HepG2 (cell line): ENCODE data around the gene NIP7. TPM values are rescaled to one million over a fixed set of nuclear protein-coding genes. Genes with fewer than 3 reads are reported as not detected.
A peak's percentile ranks its signal among the peaks of the same experiment; 100 is the strongest.

Experiments
- BRD4 ChIP-seq: sonication (generic); formaldehyde crosslinking; IDR thresholded peaks from 2 replicates; pipeline ENCODE4 v1.4.0; 2020; ENCODE audit warnings: missing genetic modification reagents
- DNMT3B ChIP-seq: conservative IDR thresholded peaks from 2 replicates; pipeline ENCODE4 v1.6.1; 2016; ENCODE audit warnings: missing biosample characterization, control low read depth
- HNF4A ChIP-seq: sonication (generic); formaldehyde crosslinking; IDR thresholded peaks from 2 replicates; pipeline ENCODE4 v1.4.0; 2020; ENCODE audit warnings: missing genetic modification reagents
- KDM1A ChIP-seq: IDR thresholded peaks from 2 replicates; pipeline ENCODE4 v1.6.1; 2016; ENCODE audit warnings: missing compliant biosample characterization
- KLF16 ChIP-seq, 2 experiments: sonication (generic) in 1 of 2; formaldehyde crosslinking in 1 of 2; IDR thresholded peaks; 2 replicates each; pipeline versions ENCODE4 v1.6.1 to v1.8.0; 2016 to 2023; ENCODE audit warnings: missing genetic modification reagents in 2 of 2, missing compliant biosample characterization in 1 of 2
- MYNN ChIP-seq: sonication (generic); formaldehyde crosslinking; IDR thresholded peaks from 2 replicates; pipeline ENCODE4 v1.4.0; 2020; ENCODE audit warnings: mild to moderate bottlenecking, low read depth, missing genetic modification reagents
- NFE2L1 ChIP-seq: sonication (generic); formaldehyde crosslinking; IDR thresholded peaks from 2 replicates; pipeline ENCODE4 v1.4.0; 2020; ENCODE audit warnings: missing genetic modification reagents, mild to moderate bottlenecking, borderline replicate concordance
- NR2F1 ChIP-seq, 2 experiments: fragments of 450-650 bp in 1 of 2; formaldehyde crosslinking in 1 of 2; IDR thresholded peaks; 2 replicates each; pipeline versions ENCODE4 v1.5.0 to v1.6.1; 2016 to 2020; ENCODE audit warnings: mild to moderate bottlenecking in 1 of 2, missing compliant biosample characterization in 1 of 2, missing genetic modification reagents in 1 of 2, moderate library complexity in 1 of 2
- PAF1 ChIP-seq: IDR thresholded peaks from 2 replicates; pipeline ENCODE4 v1.6.1; 2016; ENCODE audit warnings: missing genetic modification reagents, missing compliant biosample characterization
- PHF20 ChIP-seq: sonication (generic); formaldehyde crosslinking; IDR thresholded peaks from 2 replicates; pipeline ENCODE4 v1.5.0; 2020; ENCODE audit warnings: mild to moderate bottlenecking, missing genetic modification reagents
- RFXANK ChIP-seq: IDR thresholded peaks from 2 replicates; pipeline ENCODE4 v1.6.1; 2016
- XRCC5 ChIP-seq: fragments of 200-400 bp; formaldehyde crosslinking; optimal IDR thresholded peaks from 2 replicates; pipeline ENCODE3; 2017; ENCODE audit warnings: mild to moderate bottlenecking, low read length
- ZNF124 ChIP-seq: sonication (generic); formaldehyde crosslinking; IDR thresholded peaks from 2 replicates; pipeline ENCODE4 v1.4.0; 2020; ENCODE audit warnings: missing genetic modification reagents
- ZNF143 ChIP-seq: sonication (generic); formaldehyde crosslinking; IDR thresholded peaks from 2 replicates; pipeline ENCODE4 v1.4.0; 2020; ENCODE audit warnings: missing genetic modification reagents
- ZNF496 ChIP-seq: sonication (generic); formaldehyde crosslinking; IDR thresholded peaks from 2 replicates; pipeline ENCODE4 v1.8.1; 2023; ENCODE audit warnings: mild to moderate bottlenecking, moderate library complexity, missing genetic modification reagents; ENCODE audit not compliant: insufficient replicate concordance
- ZSCAN22 ChIP-seq: sonication (generic); formaldehyde crosslinking; IDR thresholded peaks from 2 replicates; pipeline ENCODE4 v1.4.0; 2020; ENCODE audit warnings: mild to moderate bottlenecking, missing genetic modification reagents
- polyA plus RNA-seq, 8 experiments: library from polyadenylated mRNA; depleted of rRNA in 3 of 8; stranded (reverse) in 7 of 8; unstranded in 1 of 8; fragments of >200 nt; fragmentation: Illumina TruSeq in 4 of 8; extraction: Trizol in 4 of 8; gene quantifications; 2 replicates each; pipeline versions ENCODE4 v1.2.1 to v1.2.3, GENCODE V29; 2011 to 2016; ENCODE audit warnings: low read depth in 4 of 8, missing spikeins in 1 of 8, mixed read lengths in 1 of 8; ENCODE audit not compliant: insufficient read depth in 1 of 8
- total RNA-seq, 5 experiments: library from RNA; depleted of rRNA; stranded (reverse); fragments of >200 nt; fragmentation: Illumina TruSeq; extraction: Trizol; gene quantifications; 2 replicates each; pipeline ENCODE4 v1.2.3, GENCODE V29; 2016; ENCODE audit warnings: low read depth in 1 of 5
- TF ChIP-seq, protein P1 (sequence below): fragments of 450-650 bp; IDR thresholded peaks from 2 replicates; pipeline ENCODE4 v1.6.1; 2017; ENCODE audit warnings: mild to moderate bottlenecking
- TF ChIP-seq, protein P2 (sequence below): sonication (generic); formaldehyde crosslinking; IDR thresholded peaks from 2 replicates; pipeline ENCODE4 v1.4.0; 2020; ENCODE audit warnings: missing genetic modification reagents
- TF ChIP-seq, protein P3 (sequence below): sonication (generic); formaldehyde crosslinking; IDR thresholded peaks from 2 replicates; pipeline ENCODE4 v1.8.0; 2023; ENCODE audit warnings: mild to moderate bottlenecking, missing genetic modification reagents
- TF ChIP-seq, protein P4 (sequence below): sonication (generic); formaldehyde crosslinking; IDR thresholded peaks from 2 replicates; pipeline ENCODE4 v1.8.1; 2022; ENCODE audit warnings: mild to moderate bottlenecking, missing genetic modification reagents
- TF ChIP-seq, protein P5 (sequence below): conservative IDR thresholded peaks from 2 replicates; pipeline ENCODE4 v1.6.1; 2018; ENCODE audit warnings: missing genetic modification reagents

The NIP7 gene
- total and polyA plus RNA-seq, 2 of the 13 experiments (the other 11 are each of a cell fraction or from before 2014, with no cell fraction given), result 15.3 to 114 TPM

DNA sequence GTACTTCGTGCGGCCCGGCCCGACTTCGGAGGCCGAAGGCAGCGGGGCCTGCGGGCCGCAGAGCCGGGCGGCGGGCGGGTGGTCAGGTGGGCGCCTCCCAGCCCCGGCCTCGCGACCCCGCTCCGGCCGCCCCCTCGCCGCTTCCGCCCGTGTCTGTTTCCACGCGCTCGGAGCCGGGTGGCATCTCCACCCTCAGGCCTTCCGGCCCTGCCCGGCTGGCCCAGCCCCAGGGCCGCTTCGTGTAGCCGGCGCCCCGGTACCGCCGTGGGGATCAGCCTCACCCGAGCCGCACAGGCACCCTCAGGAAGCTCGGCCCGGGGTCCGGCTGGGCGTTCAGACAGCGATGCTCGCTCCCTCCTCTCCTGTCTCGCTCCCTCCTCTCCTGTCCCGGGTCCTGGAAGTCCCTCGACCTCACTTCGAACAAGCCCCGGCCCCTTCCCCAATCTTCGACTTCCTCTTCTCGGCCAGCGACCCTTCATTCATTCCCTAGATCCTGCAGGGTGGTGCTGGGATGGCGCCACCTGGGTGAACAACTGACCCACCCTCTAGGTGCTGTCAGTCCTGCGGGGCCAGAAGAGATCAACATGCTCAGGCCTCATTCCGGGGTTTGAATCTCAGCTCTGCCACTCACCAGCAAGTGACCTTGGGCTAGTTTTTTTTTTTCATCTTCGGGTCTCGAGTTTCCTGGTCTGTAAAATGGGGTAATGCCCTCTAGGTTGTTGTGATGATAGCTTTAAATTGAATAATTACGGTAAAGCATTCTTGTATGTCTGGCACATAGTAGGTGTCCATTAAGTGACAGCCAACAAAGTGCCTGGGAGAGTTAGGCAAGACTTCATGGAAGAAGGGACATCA lies 27.8 kb upstream of the NIP7 start (continued):
- TF ChIP-seq, protein P1, sequence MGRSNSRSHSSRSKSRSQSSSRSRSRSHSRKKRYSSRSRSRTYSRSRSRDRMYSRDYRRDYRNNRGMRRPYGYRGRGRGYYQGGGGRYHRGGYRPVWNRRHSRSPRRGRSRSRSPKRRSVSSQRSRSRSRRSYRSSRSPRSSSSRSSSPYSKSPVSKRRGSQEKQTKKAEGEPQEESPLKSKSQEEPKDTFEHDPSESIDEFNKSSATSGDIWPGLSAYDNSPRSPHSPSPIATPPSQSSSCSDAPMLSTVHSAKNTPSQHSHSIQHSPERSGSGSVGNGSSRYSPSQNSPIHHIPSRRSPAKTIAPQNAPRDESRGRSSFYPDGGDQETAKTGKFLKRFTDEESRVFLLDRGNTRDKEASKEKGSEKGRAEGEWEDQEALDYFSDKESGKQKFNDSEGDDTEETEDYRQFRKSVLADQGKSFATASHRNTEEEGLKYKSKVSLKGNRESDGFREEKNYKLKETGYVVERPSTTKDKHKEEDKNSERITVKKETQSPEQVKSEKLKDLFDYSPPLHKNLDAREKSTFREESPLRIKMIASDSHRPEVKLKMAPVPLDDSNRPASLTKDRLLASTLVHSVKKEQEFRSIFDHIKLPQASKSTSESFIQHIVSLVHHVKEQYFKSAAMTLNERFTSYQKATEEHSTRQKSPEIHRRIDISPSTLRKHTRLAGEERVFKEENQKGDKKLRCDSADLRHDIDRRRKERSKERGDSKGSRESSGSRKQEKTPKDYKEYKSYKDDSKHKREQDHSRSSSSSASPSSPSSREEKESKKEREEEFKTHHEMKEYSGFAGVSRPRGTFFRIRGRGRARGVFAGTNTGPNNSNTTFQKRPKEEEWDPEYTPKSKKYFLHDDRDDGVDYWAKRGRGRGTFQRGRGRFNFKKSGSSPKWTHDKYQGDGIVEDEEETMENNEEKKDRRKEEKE, result no peak
- TF ChIP-seq ZNF124 (CRISPR knock-in tag) (peak; percentile 62), NFE2L1 (no peak), MYNN (CRISPR knock-in tag) (peak; percentile 78; the same call in 1 of the 2 replicates), BRD4 (CRISPR knock-in tag) (0 out of 2 replicates have a peak, but pooled peaks have one; percentile 79), KLF16 (CRISPR knock-in tag; IDR thresholded peaks at IDR 0.05) (peak in 1 of 2 experiments; percentile 63; a peak in 2 of 4 replicates), HNF4A (peak; percentile 36; the same call in 1 of the 2 replicates), PAF1 (no peak), PHF20 (CRISPR knock-in tag) (0 out of 2 replicates have a peak, but pooled peaks have one; percentile 8), RFXANK (CRISPR knock-in tag) (no peak), ZSCAN22 (CRISPR knock-in tag) (no peak), KDM1A (CRISPR knock-in tag) (peak; percentile 68; the same call in 1 of the 2 replicates), ZNF496 (no peak), NR2F1 (CRISPR knock-in tag; IDR thresholded peaks at IDR 0.05) (peak in 1 of 2 experiments; percentile 11; a peak in 1 of 4 replicates), ZNF143 (CRISPR knock-in tag) (peak; percentile 58; the same call in 1 of the 2 replicates), DNMT3B (CRISPR knock-in tag) (0 out of 2 replicates have a peak, but pooled peaks have one; percentile 48), XRCC5 (peak; percentile 62)
- TF ChIP-seq, protein P2, sequence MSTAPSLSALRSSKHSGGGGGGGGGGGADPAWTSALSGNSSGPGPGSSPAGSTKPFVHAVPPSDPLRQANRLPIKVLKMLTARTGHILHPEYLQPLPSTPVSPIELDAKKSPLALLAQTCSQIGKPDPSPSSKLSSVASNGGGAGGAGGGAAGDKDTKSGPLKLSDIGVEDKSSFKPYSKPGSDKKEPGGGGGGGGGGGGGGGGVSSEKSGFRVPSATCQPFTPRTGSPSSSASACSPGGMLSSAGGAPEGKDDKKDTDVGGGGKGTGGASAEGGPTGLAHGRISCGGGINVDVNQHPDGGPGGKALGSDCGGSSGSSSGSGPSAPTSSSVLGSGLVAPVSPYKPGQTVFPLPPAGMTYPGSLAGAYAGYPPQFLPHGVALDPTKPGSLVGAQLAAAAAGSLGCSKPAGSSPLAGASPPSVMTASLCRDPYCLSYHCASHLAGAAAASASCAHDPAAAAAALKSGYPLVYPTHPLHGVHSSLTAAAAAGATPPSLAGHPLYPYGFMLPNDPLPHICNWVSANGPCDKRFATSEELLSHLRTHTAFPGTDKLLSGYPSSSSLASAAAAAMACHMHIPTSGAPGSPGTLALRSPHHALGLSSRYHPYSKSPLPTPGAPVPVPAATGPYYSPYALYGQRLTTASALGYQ, result peak; percentile 62; the same call in 1 of the 2 replicates
- TF ChIP-seq, protein P3, sequence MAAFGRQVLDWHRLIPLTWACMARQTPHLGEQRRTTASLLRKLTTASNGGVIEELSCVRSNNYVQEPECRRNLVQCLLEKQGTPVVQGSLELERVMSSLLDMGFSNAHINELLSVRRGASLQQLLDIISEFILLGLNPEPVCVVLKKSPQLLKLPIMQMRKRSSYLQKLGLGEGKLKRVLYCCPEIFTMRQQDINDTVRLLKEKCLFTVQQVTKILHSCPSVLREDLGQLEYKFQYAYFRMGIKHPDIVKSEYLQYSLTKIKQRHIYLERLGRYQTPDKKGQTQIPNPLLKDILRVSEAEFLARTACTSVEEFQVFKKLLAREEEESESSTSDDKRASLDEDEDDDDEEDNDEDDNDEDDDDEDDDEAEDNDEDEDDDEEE, result peak; percentile 70; the same call in 1 of the 2 replicates
- TF ChIP-seq, protein P4, sequence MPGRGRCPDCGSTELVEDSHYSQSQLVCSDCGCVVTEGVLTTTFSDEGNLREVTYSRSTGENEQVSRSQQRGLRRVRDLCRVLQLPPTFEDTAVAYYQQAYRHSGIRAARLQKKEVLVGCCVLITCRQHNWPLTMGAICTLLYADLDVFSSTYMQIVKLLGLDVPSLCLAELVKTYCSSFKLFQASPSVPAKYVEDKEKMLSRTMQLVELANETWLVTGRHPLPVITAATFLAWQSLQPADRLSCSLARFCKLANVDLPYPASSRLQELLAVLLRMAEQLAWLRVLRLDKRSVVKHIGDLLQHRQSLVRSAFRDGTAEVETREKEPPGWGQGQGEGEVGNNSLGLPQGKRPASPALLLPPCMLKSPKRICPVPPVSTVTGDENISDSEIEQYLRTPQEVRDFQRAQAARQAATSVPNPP (CRISPR knock-in tag), result peak; percentile 46; the same call in 1 of the 2 replicates
- TF ChIP-seq, protein P5, sequence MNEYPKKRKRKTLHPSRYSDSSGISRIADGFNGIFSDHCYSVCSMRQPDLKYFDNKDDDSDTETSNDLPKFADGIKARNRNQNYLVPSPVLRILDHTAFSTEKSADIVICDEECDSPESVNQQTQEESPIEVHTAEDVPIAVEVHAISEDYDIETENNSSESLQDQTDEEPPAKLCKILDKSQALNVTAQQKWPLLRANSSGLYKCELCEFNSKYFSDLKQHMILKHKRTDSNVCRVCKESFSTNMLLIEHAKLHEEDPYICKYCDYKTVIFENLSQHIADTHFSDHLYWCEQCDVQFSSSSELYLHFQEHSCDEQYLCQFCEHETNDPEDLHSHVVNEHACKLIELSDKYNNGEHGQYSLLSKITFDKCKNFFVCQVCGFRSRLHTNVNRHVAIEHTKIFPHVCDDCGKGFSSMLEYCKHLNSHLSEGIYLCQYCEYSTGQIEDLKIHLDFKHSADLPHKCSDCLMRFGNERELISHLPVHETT, result no peak
